Stimulated activated CD8-positive, alpha-beta memory T cell treated with anti-CD3 and anti-CD28 coated beads, Interleukin-12 subunit alpha, Interleukin-12 subunit beta, amount 100 ng/mL, for 24 hours (primary cell): ENCODE data around the gene PGAP2.

ENCODE experiments used
- DNase-seq: peaks from one replicate; pipeline ENCODE4 v3.0.0-alpha.2; 2020; ENCODE audit errors: extremely low read depth

Gene PGAP2

DNA sequence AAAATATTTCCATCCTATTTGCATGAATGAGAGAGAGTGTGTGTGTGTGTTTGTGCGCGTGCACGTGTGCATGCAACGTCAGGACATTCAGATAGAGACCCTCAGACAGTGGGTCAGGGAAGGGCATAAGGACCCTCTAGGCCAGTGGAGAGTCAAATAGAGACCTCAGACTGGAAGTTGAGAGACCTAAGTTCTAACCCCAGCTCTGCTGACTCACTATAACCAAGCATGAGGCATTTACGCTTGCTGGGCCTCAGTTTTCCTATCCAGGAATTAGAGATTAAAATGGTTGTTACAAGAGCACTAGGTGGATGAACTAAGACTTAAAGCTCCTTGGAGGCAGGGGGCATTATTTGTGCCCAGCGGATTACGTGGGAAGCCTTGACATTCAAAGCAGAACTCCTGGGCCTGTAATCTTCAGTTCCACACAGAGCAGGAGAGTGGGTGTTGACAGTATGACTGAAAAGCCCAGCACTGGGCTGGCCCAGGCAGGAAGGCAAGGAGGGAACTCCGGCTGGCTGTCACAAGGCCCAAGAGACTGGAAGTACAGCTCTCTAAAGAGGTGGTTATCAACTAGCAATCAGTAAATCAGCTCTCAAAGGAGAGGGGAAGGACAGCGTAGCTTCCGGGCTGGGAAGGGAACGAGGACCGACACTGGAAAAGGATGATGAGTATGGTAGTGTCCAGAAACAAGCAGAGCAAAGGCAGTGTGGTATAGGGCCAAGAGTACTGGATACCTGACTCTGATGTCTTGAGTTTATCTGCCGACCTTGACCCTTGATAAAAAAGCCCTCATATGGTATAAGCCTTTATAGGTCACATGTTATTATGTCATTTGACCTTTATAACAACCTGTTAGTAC lies 23.2 kb downstream of the PGAP2 start:
- no peak for DNase-seq

DNA sequence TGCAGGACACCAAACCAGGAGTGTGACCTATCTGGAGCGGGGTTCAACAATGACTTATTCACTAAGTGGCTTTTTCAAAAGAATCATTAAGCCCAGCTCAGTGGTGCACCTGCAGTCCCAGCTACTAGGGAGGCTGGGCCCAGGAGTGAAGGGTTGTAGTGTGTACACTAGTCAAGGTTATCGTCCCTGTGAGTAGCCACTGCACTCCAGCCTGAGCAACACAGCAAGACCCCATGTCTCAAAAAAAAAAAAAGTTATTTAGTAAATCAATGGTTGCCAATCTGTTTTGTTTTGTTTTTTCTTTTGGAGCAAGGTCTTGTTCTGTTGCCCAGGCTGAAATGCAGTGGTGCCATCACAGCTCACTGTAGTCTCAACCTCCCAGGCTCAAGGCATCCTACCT lies 24.5 kb downstream of the PGAP2 start:
- no peak for DNase-seq

DNA sequence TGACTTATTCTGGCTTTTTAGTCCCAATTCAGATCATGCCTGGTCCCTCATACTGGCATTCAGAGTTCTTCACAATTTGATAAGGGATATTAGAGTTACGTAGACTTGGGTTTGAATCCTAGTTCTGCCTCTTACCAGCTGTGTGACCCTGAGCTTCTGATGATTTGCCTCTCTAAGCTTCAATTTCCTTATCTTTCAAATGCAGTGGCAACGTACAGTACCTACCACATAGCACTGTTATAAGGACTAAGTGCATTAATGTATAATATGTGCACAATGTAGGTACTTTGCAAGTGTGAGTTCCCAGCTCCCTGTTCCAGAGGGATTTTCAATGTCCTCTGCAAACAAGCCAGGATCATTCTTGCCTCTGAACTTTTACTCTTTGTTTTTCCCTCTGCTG lies 25.1 kb downstream of the PGAP2 start:
- no peak for DNase-seq

DNA sequence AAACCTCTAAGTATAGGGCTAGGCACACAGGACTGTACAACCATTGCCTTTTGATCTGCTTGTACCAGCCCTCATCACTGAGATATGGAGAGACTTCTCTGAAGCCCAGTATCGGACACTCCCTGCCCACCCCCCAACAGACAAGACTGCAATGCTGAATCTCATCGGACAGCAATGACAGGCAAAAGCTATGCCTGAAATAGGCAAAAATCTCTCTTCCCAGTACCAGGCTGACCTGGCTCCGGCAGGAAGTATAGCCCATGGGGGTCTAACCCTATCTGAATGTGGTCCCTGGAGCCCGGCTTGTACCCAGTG lies 25.9 kb downstream of the PGAP2 start:
- no peak for DNase-seq

DNA sequence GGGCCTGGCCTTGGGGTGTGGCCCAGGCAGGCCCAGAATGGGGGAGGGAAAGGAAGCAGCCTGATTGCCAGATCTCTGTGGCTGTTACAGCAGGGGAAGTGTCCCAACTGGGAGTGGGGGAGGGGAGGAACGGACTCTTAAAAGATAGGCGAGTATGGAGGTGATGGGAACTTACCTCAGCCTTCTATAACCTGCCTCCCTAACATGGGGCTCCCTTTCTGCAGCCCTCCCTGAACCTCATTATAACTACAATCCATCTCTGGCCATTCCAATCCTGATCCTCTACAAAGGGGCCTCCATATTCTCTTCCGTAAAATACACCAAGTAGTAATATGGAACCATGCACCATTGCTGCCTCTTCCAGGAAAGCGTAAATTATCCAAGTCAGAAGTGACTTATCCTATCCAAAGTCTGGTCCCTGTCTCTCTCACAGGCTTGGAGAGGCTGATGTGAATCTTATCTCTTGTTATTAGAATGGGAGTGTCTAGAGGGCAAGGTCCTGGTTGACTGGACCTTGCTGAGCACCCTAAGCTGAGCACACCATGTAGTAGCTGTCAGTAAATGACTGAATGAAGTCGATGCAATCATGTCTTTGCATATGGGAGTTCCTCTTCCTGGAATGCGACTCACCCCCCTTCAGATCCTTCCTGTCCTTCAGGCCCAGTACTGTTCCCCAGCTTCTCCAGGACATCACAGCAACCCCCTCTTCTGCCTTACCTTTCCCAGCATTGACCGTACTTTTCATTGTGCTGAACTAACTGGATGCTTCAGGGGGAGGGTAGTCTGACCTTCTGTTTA lies 26.5 kb downstream of the PGAP2 start:
- no peak for DNase-seq

DNA sequence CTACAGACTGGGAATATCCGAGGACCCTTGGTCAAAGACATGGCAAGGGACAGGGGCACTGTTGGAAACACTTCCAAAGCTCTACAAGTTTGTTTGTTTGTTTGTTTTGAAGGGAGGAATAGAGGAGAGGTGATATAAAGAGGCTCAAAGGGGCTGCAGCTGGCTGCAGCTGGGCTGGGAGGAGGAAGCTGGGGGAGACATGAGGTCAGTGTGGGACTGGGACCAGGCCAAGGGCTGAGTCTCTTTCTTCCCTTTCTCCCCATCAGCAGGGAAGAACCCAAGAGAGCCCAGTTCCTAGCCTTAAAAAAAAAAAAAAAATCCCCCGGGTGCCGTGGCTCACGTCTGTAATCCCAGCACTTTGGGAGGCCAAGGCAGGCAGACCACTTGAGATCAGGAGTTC lies 27.4 kb downstream of the PGAP2 start:
- DNase-seq: no peak

DNA sequence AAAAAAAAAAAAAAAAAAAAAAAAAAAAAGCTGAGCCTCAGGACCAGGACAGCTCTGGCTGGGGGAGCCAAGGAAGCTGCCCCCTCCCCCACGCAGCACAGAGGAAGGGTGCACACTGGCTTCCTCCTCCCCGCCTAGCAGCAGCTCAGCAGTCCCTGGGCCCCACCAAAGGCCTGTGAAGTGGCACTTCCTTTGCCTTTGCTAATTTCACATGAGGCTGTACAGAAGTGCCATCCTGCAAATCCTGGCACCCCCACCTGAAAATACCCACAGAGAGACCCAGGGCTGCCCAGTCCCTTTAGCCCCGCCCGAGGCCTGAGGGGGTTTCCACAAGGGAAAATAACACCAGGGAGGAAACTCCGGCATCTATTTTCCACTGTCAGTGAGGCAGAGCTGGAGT lies 28.5 kb downstream of the PGAP2 start:
- no peak for DNase-seq

DNA sequence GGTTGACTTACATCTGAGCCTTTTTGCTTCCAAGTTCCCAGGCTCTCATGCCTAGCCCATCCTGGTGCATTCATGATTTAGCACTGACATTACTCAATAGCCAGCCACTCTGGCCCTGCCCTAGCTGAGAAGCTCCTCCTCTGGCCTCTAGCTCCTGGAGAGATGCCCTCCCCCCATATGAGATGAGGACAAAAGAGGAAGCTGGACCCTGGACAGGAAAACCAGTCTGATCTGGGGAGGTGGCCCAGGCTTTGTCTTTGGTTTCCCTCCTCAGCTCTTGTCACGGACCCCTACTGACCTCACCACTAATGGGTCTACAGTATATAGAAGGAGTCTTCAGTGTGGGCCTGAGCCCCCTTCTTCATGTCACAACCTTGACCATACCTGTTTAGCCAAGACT lies 29.4 kb downstream of the PGAP2 start:
- DNase-seq: no peak

DNA sequence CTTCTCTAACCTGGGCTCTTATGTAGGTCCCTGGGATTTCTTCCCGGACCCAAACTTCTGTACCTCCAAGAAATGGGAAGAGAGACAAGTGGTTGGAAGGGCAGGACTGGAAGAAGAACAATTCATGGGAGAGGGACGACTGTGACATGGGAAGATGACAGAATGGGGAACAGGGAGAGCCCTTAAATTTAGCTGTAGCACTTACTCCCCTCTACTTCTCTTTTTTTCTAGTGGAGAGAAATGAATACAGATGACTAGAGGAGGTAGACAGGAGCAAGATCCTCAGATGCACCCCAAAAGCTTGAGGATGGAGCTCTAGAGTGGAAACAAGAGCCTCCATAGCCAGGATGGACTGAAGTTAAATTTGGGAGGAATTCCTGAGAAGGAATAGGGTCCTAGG lies 30.1 kb downstream of the PGAP2 start:
- DNase-seq: no peak

DNA sequence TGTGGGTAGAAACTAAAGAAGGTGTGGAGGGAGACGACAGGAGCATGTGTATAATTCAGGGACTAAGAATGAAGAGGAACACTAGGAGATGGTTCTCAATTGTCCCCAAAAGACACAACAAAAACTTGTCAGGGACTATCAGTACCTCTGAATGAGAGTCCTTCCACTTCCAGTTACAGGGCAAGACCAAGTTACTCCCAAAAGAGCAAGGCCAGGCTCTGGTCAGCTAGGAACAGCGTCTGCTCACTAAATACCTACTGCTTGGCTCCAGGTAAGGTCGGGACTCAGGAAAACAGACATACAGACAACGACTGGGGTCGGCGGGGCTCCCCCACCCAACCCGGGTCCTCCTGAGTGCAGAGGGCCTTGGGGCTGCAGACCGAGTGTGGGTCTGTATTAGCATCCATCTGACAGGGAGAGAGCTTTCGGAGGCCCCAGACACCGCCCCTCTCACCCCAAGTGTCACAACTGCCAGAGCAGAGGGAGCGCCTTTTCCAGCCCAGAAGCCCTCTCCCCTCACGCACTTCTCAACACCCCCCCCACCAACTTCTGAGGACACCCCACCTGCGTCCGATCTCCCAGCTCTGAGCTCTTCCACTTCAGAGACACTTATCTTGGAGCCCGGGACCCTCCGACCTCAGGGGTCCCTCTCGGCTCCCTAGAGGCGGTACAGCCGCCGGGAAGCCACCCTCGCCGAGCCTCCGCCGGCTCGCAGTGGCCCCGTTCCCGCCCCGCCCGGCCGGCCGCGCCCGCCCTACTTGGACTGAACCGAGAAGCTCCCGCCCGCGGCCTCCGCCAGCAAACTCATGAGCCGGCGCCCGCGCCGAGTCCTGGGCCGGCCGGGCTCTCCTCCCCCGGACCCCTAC lies 31.9 kb downstream of the PGAP2 start:
- no peak for DNase-seq

DNA sequence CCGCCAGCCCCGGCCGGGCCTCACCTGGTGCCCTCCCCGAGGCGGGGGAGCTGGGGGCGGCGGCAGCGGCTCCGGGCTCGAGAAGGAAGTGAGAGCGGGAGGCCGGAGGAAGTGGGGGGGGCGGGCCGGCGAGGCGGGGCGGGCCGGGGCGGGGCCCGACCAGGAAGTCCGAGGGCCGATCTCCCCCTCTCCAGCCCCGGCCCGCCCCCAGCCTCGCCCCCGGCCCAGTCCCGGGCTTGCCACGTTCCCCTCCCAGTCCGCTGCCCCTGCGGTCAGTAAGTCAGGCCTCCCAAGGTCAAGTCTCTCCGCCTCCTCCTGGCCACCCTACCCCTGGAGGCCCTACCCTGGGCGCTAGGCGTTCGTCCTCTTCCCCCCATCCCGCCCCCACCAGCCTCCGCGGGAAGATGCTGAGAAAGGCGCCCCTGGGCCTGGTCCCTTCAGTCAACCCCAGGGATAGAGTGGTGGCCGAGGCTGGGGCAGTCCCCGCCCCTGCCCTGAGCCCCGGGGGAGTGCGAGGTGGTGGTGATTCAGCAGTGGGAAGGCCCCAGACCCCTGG lies 32.6 kb downstream of the PGAP2 start, which contains the start of gene RHOG:
Gene RHOG, minus strand, starts transcription at position 90 of the 556 bp plus-strand sequence. CDS start 12,821 bp downstream, outside the sequence.
- no peak for DNase-seq

DNA sequence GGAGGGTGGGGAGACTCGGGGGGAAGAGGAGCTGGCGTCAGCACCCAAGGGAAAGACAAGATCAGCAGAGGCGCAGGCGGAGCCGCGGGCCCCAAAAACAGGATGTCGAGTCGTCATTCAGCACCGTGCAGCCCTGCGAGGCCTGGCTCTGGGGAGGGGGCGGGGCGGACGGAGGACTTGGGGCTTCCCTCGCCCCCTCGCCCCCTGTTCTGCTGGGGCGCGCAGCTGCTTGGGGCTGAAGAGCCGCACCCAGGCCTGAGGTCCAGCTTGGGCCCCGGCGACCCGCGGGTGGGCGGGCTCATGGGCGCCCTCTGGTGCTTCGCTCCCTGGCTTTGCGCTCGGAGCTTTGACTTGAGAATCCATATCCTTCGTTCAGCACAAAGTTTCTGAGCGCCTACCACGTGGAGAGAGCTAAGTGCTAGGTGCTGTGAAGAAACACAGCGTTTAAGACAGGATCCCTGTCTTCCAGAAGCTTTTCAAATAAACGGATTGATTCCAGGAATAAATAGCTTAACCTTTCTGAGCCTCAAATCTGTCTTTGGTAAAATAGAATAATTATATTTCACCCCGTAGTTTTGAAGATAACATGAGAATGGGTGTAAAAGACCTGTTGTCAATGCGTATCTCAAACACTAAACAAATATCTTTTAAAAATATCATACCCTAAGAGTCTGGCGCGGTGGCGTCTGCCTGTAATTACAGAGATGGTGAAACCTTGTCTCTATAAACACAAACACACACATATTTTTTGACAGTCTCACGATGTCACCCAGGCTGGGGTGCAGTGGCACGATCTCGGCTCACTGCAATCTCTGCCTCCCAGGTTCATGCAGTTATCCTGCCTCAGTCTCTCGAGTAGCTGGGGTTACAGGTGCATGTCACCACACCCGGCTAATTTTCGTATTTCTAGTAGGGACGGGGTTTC lies 33.3 kb downstream of the PGAP2 start:
- peak; percentile 92 for DNase-seq

DNA sequence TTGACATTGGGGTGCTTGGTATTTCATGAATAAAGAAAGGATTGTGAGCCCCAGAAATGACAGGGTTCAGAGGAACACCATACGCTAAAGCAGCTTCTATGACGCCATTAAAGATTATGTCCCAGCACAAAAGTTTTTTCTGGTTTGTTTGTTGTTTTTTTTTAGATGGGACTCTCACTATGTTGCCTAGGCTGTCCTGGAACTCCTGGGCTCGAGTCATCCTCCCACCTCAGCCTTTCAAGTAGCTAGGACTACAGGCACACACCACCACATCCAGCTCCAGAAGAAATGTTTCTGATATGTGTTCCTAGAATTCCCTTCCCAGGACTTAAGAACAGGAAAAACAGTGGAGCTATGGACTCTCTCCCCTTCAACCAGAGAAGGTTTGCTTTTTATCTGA lies 35.0 kb downstream of the PGAP2 start:
- no peak for DNase-seq

DNA sequence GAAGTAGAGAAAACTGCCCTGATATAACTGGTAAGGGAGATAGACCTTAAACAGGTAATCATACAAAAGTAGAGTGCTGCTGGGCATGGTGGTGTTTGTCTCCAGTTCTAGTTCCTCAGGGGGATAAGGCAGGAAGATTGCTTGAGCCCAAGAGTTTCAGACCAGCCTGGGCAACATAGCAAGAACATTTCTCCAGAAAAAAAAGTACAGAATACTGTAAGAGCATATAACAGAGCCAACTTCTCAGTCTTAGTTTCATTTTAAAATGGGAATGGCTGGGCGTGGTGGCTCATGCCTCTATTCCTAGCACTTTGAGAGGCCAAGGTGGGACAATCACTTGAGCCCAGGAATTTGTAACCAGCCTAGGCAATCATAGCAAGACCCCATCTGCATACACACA lies 36.9 kb downstream of the PGAP2 start:
- DNase-seq: no peak

DNA sequence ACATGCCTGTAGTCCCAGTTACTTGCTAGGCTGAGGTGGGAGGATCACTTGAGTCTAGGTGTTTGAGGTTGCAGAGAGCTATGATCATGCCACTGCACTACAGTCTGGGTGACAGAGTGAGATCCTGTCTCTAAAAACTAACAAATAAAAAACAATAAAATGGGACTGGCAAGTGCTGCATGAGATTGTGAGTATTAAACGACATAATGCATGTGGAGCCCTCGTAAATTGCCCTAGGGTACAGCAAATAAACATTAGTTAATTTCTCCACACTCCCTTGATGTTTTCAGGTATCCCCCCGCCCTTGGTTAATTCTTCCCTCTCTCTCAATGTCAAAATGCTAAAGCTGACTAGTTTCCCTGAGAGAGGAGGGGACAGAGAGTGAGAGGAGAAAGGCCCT lies 37.3 kb downstream of the PGAP2 start:
- DNase-seq: no peak

DNA sequence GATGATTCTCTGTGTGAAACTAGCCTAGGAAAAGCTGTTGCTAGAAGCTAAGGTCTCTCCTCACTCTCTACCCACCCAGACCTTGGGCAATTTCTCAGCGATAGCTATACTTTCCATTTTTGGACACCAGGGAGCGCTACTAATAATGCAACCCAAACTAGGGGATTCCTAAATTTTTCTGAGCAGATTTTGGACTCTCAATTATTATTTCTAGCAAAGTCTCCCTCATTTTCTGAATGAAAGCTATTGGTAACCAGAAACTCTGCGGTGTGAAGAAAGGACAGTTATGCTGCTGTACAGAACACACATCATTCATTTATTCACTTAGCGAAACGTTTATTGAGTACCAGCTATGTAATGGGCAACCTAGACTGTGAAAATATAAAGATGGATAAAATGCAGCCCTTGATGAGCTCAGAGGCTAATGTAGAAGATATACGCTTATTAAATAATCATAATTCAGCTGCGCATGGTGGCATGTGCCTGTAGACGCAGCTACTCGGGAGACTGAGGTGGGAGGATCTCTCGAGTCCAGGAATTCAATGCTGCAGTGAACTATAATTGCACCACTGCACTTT lies 41.0 kb downstream of the PGAP2 start:
- DNase-seq: no peak

DNA sequence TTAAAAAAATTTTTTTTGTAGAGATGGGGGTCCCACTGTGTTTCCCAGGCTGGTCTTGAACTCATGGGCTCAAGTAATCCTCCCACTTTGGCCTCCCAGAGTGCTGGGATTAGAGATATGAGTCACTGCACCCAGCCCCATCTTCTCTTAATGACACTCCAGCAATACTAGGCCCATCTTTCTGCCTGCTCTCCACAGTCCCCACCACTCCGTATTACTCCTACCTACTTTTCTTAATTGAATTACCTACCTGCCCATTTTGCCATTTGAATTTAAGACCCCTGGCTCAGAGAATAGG lies 45.1 kb downstream of the PGAP2 start:
- DNase-seq: no peak

DNA sequence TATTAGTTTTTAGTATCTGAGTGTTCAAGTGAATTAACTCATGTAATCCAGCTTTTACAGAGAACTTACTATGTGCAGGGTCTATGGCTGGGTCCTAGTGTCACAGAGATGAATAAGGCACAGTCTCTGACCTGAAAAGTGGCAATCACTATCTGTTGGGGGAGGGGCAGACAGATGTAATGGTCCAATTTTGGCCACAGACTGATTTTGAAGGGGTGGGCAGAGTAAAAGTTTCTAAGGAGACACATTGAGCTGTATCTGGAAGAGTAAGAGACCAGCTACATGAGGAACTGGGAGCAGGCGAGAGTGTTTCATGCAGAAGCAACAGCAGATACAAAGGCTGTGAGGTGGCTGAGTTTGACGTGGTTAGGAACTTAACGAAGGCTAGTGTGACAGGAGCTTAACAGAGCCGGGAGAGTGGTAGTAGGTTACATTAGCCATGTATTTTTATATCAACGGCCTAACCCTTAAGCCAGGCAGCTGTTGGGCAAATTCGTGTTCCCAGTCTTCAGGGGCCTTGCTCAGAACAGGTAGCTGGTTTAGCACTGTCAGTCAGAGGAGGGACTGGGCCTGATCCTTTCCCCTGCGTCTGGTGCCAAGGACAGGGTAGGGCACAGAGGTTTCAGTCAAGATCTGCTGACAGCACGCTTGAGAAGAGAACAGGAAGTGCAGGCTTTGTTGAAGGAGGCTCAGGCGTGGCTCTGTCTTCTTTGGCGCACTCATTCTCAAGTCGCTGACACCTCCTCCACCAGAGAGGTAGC lies 45.7 kb downstream of the PGAP2 start:
- no peak for DNase-seq

DNA sequence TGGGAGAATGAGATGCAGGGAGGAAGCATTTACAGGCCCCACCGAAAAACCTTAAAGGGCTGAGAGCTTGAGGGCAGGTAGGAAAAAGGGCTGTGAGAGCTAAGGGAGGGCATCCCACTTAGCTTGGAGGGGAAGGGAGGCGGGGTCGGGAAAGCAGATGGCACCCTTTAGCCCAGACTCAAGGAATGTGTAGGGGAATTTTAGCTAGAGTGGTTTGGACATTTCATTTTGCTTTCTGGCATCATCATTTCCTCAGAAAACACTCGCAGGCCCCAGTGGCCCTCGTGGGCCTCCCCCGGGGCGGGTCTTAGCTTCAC lies 46.3 kb downstream of the PGAP2 start:
- DNase-seq: no peak
